Upper lobe of right lung (tissue), 1 donor: ENCODE measurements around the gene AIMP1. TPM values are rescaled to one million over a fixed set of nuclear protein-coding genes. Genes with fewer than 3 reads are reported as not detected.

ENCODE experiments used
- ATAC-seq: fragments of 200-7000 bp; cut with Tn5 transposase; one replicate; pipeline ENCODE4 v1.9.1; 2020; ENCODE audit warnings: mild to moderate bottlenecking, moderate library complexity
- DNase-seq: peaks from one replicate; pipeline ENCODE4 v3.0.0-alpha.2; 2020
- H3K27ac ChIP-seq: fragments of 200-600 bp; one replicate; pipeline ENCODE4 v1.8.0; 2022
- H3K27me3 ChIP-seq: fragments of 200-600 bp; one replicate; pipeline ENCODE4 v1.8.0; 2022; ENCODE audit warnings: mild to moderate bottlenecking
- H3K36me3 ChIP-seq: fragments of 200-600 bp; one replicate; pipeline ENCODE4 v1.8.0; 2022
- H3K4me1 ChIP-seq: fragments of 200-600 bp; one replicate; pipeline ENCODE4 v1.8.0; 2022
- H3K4me3 ChIP-seq: fragments of 200-600 bp; one replicate; pipeline ENCODE4 v1.8.0; 2022; ENCODE audit warnings: mild to moderate bottlenecking
- H3K9me3 ChIP-seq: fragments of 200-600 bp; one replicate; pipeline ENCODE4 v1.8.0; 2022
- intact Hi-C: fragments of 100-400 bp; cut with DNase I; formaldehyde crosslinking; loops from one replicate; pipeline ENCODE4 v1.11.0; 2022
- total RNA-seq: library from RNA; stranded (reverse); fragmentation: NEBNext Ultra II Directional; extraction: Animal tissue kit (Norgen Biotek cat#: 25700); gene quantifications from one replicate; pipeline ENCODE4 v1.2.1, GENCODE V29; 2021
- TF ChIP-seq, protein P1 (sequence below): fragments of 200-600 bp; IDR thresholded peaks from one replicate; pipeline ENCODE4 v1.8.0; 2022; ENCODE audit warnings: antibody characterized with exemption
- donor health status: DM: no; HTN: yes; CAD: no; lungs with severe emphysema.

The AIMP1 gene
- total RNA-seq, 1 donor from 2014 or later: 42.9 TPM

DNA sequence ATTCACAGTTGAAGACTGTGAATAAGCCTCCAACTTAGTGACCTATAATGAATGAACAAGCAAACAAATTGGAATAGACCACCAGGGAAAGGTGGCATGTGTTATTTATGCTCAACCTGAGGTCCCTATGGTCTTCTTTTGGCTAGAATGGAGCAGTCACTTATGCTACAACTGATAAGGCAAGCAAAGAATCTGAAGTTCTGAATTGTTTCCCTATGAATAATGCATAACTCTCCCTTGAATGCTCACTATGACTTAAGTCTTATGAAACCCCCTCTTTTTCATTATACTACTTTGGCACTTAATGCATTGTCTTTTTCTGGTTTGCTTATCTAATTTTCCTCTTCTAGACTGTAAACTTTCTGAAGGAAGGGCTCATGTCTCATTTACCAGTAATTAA, 49.7 kb downstream of the AIMP1 start:
- Histone ChIP-seq H3K36me3 (no peaks in the 10 kb centered on the region), H3K4me1 (peaks cover 7% of the 10 kb centered on the region), H3K27ac (no peak overlapping the region), H3K9me3 (no peaks in the 10 kb centered on the region), H3K27me3 (no peaks in the 10 kb centered on the region), H3K4me3 (no peak overlapping the region)
- TF ChIP-seq, protein P1, sequence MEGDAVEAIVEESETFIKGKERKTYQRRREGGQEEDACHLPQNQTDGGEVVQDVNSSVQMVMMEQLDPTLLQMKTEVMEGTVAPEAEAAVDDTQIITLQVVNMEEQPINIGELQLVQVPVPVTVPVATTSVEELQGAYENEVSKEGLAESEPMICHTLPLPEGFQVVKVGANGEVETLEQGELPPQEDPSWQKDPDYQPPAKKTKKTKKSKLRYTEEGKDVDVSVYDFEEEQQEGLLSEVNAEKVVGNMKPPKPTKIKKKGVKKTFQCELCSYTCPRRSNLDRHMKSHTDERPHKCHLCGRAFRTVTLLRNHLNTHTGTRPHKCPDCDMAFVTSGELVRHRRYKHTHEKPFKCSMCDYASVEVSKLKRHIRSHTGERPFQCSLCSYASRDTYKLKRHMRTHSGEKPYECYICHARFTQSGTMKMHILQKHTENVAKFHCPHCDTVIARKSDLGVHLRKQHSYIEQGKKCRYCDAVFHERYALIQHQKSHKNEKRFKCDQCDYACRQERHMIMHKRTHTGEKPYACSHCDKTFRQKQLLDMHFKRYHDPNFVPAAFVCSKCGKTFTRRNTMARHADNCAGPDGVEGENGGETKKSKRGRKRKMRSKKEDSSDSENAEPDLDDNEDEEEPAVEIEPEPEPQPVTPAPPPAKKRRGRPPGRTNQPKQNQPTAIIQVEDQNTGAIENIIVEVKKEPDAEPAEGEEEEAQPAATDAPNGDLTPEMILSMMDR: no peak
- no peak for DNase-seq
- intact Hi-C loops: no loop called here
- no peak for ATAC-seq

DNA sequence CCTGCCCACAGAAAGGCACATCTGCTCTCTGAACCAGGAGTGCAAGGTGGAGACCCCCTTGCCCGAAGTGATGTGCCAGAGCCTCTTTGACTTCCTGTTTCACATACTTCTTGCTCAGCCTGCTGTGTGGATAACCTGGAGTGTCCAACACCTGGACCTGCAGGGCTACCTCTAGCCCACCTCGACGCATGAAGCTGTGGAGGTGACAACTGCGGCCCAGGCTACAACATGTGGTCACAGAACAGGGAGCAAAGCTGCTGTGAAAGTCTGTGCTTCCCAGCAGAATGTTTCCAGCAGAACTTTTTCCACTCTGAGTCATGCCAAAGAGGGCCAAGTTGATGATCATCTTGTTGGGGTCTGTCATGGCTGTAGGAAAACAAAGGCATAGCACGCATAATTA, 50.7 kb downstream of the AIMP1 start:
- Histone ChIP-seq H3K27me3 (no peaks in the 10 kb centered on the region), H3K9me3 (no peaks in the 10 kb centered on the region), H3K27ac (no peak overlapping the region), H3K4me3 (no peak overlapping the region), H3K36me3 (no peaks in the 10 kb centered on the region), H3K4me1 (peaks cover 7% of the 10 kb centered on the region)
- DNase-seq (no peak), ATAC-seq (no peak)
- intact Hi-C loops: no loop called here
- TF ChIP-seq, protein P1: no peak

DNA sequence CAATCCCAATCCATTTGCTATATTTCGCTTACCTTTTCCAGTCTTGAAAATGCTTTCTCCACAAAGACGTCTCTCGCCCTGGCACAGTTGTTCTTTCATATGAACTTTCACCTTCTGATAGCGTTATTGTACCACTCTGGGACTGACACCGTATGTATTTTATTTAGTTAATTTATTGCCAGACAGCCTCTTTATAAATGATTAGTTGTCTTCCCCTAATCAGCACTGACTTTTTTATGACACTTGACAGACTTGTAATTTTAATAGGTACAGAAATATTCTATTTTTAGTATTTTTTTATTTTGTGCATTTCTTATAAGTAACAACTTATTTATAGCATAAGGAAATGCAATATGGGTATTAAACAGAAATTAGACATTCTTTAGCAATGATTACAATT, 52.3 kb downstream of the AIMP1 start, which contains the start of gene GIMD1:
GIMD1 (minus strand) TSS at position 101 of the 400 bp plus-strand sequence. CDS start 1,343 bp downstream, outside the sequence.
- DNase-seq (no peak), ATAC-seq (no peak)
- Histone ChIP-seq H3K27ac (no peak within 1 kb of the TSS), H3K36me3 (no peaks in the 10 kb centered on the region), H3K4me1 (peaks cover 7% of the 10 kb centered on the region), H3K4me3 (no peak within 1 kb of the TSS), H3K9me3 (no peaks in the 10 kb centered on the region), H3K27me3 (no peaks in the 10 kb centered on the region)
- TF ChIP-seq, protein P1: no peak
- intact Hi-C loops: no loop called here

DNA sequence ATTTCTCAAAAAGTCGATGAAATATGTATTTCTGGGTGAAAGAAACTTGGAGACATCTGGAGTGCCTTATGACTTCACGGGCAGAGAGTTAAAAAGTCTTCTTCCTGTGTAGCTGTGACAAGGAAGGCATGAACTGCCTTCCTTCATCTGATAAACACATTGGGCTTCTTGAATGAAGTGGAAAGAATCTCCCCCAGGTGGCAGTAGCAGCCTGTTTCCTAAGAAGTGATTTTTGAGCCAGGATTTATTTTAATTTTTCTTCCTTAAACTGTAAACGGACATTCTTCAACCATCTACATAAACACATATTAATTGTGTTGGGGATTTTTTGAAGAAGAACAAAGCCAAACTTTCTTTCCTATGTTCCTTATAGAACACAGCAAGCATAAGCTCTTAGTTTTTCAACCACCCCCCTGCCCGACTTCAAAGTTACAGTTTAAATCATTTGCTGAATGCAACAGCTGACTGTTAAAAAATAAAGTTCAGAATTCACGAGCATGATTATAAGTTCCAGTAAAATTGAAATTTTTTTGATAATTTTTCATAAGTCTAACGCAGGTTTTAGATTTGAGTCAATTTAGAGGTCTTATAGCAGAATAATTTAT, 53.2 kb downstream of the AIMP1 start:
- no peak overlapping the region for H3K27ac ChIP-seq
- H3K27me3 ChIP-seq: peaks cover 7% of the 10 kb centered on the region
- peak; percentile 67 for ATAC-seq
- H3K4me3 ChIP-seq: no peak overlapping the region
- intact Hi-C loops: no loop called here
- DNase-seq: no peak
- H3K36me3 ChIP-seq: no peaks in the 10 kb centered on the region
- peaks cover 7% of the 10 kb centered on the region for H3K4me1 ChIP-seq
- TF ChIP-seq, protein P1: peak; percentile 61
- no peaks in the 10 kb centered on the region for H3K9me3 ChIP-seq

DNA sequence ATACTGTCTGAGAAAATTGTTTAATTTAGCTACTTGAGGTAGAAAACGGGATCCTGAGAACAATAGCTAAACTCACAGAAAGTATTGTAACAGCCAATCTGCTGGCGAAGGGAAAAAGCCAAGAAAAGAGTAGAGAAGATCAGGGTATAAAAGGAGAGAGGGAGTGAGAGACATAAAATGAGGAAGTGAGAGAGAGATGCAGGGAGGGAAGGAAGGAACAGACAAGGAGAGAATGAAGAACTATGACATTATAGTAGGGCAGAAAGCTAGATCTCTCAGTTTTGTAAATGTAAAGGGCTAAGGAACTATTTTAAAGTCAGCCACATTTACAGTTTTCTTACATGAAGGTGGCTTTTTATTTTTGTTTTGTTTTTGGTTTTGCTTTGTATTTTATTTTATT, 53.9 kb downstream of the AIMP1 start:
- TF ChIP-seq, protein P1: no peak
- ATAC-seq (no peak), DNase-seq (no peak)
- Histone ChIP-seq H3K9me3 (no peaks in the 10 kb centered on the region), H3K27me3 (peaks cover 12% of the 10 kb centered on the region), H3K36me3 (no peaks in the 10 kb centered on the region), H3K4me3 (no peak overlapping the region), H3K27ac (no peak overlapping the region), H3K4me1 (peaks cover 4% of the 10 kb centered on the region)
- intact Hi-C loops: no loop called here

DNA sequence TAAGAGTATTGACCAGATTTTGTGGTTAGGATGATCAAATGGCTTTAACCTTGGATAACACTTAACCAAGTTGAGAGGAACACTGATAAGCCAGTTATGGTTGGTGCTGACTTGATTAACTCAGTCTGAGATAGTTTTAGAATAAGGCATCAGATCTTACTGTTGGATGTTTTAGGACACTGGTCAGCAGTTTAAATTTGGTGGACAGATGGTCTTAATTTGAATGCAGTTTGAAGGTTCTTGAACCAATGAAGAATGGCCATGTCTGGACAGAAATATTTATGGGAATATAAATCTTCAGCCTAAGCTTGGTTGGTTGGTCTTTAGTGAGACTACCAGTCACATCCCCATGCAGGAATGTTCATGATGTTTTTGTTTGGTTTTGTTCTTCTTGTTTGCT, 54.8 kb downstream of the AIMP1 start:
- Histone ChIP-seq H3K36me3 (no peaks in the 10 kb centered on the region), H3K9me3 (no peaks in the 10 kb centered on the region), H3K27ac (no peak overlapping the region), H3K4me3 (no peak overlapping the region), H3K27me3 (peaks cover 12% of the 10 kb centered on the region), H3K4me1 (no peaks in the 10 kb centered on the region)
- DNase-seq: no peak
- intact Hi-C loops: no loop called here
- TF ChIP-seq, protein P1: no peak
- no peak for ATAC-seq
